HEK293 (cell line): Measurements from ENCODE around the gene MMP28.

Source experiments
- CTCF ChIA-PET: fragments of 350-600 bp; formaldehyde crosslinking; extraction: SDS; loops from one replicate; lab custom pipeline; 2021; ENCODE audit warnings: antibody characterized with exemption; lab: Yijun Ruan, JAX
- POLR2A ChIA-PET: fragments of 300-600 bp; formaldehyde crosslinking; extraction: SDS; loops from one replicate; lab custom pipeline; 2020; ENCODE audit warnings: antibody characterized with exemption, inconsistent platforms; lab: Yijun Ruan, JAX
- H3K27ac ChIP-seq: fragments of 200-500 bp; sonication (Bioruptor generic); 2 replicates; pipeline ENCODE4 v1.5.1; 2014; ENCODE audit warnings: low read depth, low read length, control low read depth, inconsistent platforms; ENCODE audit errors: extremely low read depth
- H3K36me3 ChIP-seq, 2 experiments: fragments of 200-500 bp in 1 of 2; sonication (Bioruptor generic) in 1 of 2; 1 replicate in 1 of 2; 2 replicates in 1 of 2; pipeline ENCODE4 v1.5.1; 2014 to 2017; ENCODE audit warnings: inconsistent platforms in 2 of 2, low read length in 2 of 2; ENCODE audit not compliant: control insufficient read depth in 2 of 2, insufficient read depth in 1 of 2
- H3K4me1 ChIP-seq: fragments of 200-500 bp; sonication (Bioruptor generic); 2 replicates; pipeline ENCODE4 v1.5.1; 2014; ENCODE audit warnings: mild to moderate bottlenecking, low read length, inconsistent platforms; ENCODE audit not compliant: control insufficient read depth, insufficient read depth
- H3K4me3 ChIP-seq: 2 replicates; pipeline ENCODE4 v1.5.1; 2011; ENCODE audit warnings: low read depth, mild to moderate bottlenecking, control low read depth, low read length, moderate library complexity
- H3K9me3 ChIP-seq: fragments of 200-500 bp; sonication (Bioruptor generic); 2 replicates; pipeline ENCODE4 v1.5.1; 2014; ENCODE audit warnings: low read depth, low read length, inconsistent platforms; ENCODE audit not compliant: control insufficient read depth, insufficient read depth
- HOXD13 ChIP-seq: sonication (generic); formaldehyde crosslinking; IDR thresholded peaks from 2 replicates; pipeline ENCODE4 v1.8.0; 2022; ENCODE audit warnings: missing genetic modification reagents, borderline replicate concordance
- IKZF3 ChIP-seq: fragments of 450-650 bp; IDR thresholded peaks from 2 replicates; pipeline ENCODE4 v1.5.0; 2018; ENCODE audit warnings: missing biosample characterization, mild to moderate bottlenecking, missing genetic modification characterization, moderate library complexity
- KLF10 ChIP-seq: fragments of 450-650 bp; IDR thresholded peaks from 2 replicates; pipeline ENCODE4 v1.5.1; 2018; ENCODE audit warnings: missing biosample characterization, mild to moderate bottlenecking, missing genetic modification characterization
- SALL2 ChIP-seq: fragments of 450-650 bp; formaldehyde crosslinking; IDR thresholded peaks from 2 replicates; pipeline ENCODE4 v1.5.0; 2017; ENCODE audit warnings: missing biosample characterization, mild to moderate bottlenecking, missing genetic modification characterization, borderline replicate concordance
- WT1 ChIP-seq: fragments of 450-650 bp; formaldehyde crosslinking; IDR thresholded peaks from 2 replicates; pipeline ENCODE4 v1.5.1; 2016; ENCODE audit warnings: missing biosample characterization, missing genetic modification characterization
- ZBTB20 ChIP-seq: fragments of 450-650 bp; formaldehyde crosslinking; IDR thresholded peaks from 2 replicates; pipeline ENCODE4 v1.5.1; 2016; ENCODE audit warnings: missing biosample characterization, missing genetic modification characterization
- ZBTB7A ChIP-seq: fragments of 450-650 bp; formaldehyde crosslinking; IDR thresholded peaks from 2 replicates; pipeline ENCODE4 v1.5.1; 2016; ENCODE audit warnings: low read depth, missing biosample characterization, missing genetic modification characterization
- ZNF138 ChIP-seq: fragments of 450-650 bp; formaldehyde crosslinking; IDR thresholded peaks from 2 replicates; pipeline ENCODE4 v1.5.1; 2016; ENCODE audit warnings: missing biosample characterization, missing genetic modification characterization, borderline replicate concordance
- ZNF157 ChIP-seq: fragments of 450-650 bp; formaldehyde crosslinking; IDR thresholded peaks from 2 replicates; pipeline ENCODE4 v1.5.1; 2016; ENCODE audit warnings: missing biosample characterization, missing genetic modification characterization
- ZNF350 ChIP-seq: fragments of 450-650 bp; formaldehyde crosslinking; IDR thresholded peaks from 2 replicates; pipeline ENCODE4 v1.5.0; 2017; ENCODE audit warnings: missing biosample characterization, mild to moderate bottlenecking, missing genetic modification characterization
- ZNF354C ChIP-seq: fragments of 450-650 bp; formaldehyde crosslinking; IDR thresholded peaks from 2 replicates; pipeline ENCODE4 v1.5.1; 2016; ENCODE audit warnings: missing biosample characterization, missing genetic modification characterization, low read depth, borderline replicate concordance
- ZNF560 ChIP-seq: fragments of 450-650 bp; formaldehyde crosslinking; IDR thresholded peaks from 2 replicates; pipeline ENCODE4 v1.5.1; 2017; ENCODE audit warnings: missing biosample characterization, missing genetic modification characterization, borderline replicate concordance
- ZNF623 ChIP-seq: fragments of 450-650 bp; formaldehyde crosslinking; IDR thresholded peaks from 2 replicates; pipeline ENCODE4 v1.5.1; 2016; ENCODE audit warnings: missing biosample characterization, missing genetic modification characterization
- ZNF629 ChIP-seq: fragments of 450-650 bp; formaldehyde crosslinking; IDR thresholded peaks from 2 replicates; pipeline ENCODE4 v1.5.1; 2017; ENCODE audit warnings: missing biosample characterization, missing genetic modification characterization
- ZNF677 ChIP-seq: fragments of 450-650 bp; IDR thresholded peaks from 2 replicates; pipeline ENCODE4 v1.5.0; 2018; ENCODE audit warnings: missing biosample characterization, mild to moderate bottlenecking, missing genetic modification characterization, moderate library complexity
- ZSCAN30 ChIP-seq: fragments of 450-650 bp; IDR thresholded peaks from 2 replicates; pipeline ENCODE4 v1.5.1; 2018; ENCODE audit warnings: missing biosample characterization, mild to moderate bottlenecking, missing genetic modification characterization, moderate library complexity
- TF ChIP-seq, protein P1 (sequence below): fragments of 450-650 bp; formaldehyde crosslinking; IDR thresholded peaks from 2 replicates; pipeline ENCODE4 v1.5.1; 2016; ENCODE audit warnings: missing biosample characterization, missing genetic modification characterization
- TF ChIP-seq, protein P2 (sequence below): fragments of 450-650 bp; formaldehyde crosslinking; IDR thresholded peaks from 2 replicates; pipeline ENCODE4 v1.5.1; 2016; ENCODE audit warnings: missing biosample characterization, missing genetic modification characterization
- TF ChIP-seq, protein P3 (sequence below): fragments of 450-650 bp; formaldehyde crosslinking; IDR thresholded peaks from 2 replicates; pipeline ENCODE4 v1.5.1; 2016; ENCODE audit warnings: missing biosample characterization, missing genetic modification characterization
- TF ChIP-seq, protein P4 (sequence below): fragments of 450-650 bp; formaldehyde crosslinking; IDR thresholded peaks from 2 replicates; pipeline ENCODE4 v1.5.1; 2016; ENCODE audit warnings: missing biosample characterization, missing genetic modification characterization
- TF ChIP-seq, protein P5 (sequence below): fragments of 450-650 bp; formaldehyde crosslinking; IDR thresholded peaks from 2 replicates; pipeline ENCODE4 v1.5.1; 2016; ENCODE audit warnings: missing biosample characterization, missing genetic modification characterization
- TF ChIP-seq, protein P6 (sequence below): fragments of 450-650 bp; formaldehyde crosslinking; IDR thresholded peaks from 2 replicates; pipeline ENCODE4; 2016; ENCODE audit warnings: missing biosample characterization, missing genetic modification characterization

MMP28 gene

DNA sequence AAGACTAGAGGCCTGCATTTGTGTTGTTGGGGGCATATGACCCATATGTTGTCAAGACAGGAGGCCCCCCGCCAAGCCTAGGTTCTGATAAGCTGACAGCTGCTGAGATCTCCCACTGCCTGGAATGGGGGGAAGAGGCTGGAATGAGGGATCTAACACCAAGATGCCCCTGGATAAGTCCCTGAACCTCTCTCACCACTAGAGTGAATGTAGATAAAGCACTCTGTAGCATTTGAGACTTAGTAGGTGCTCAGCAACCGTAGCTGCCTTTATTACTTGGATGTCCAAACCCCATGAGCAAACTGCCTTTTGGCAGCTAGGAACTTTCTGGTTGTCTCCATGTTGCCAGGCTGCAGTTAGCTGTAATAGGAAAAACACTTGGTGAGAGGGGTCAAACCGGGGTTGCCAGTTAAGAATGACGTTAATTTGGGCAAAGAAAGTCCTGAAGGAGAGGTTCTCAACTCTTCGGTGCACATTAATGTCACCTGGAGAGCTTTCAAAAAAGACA, 68.4 kb downstream of the MMP28 start (continued):
- no peak for TF ChIP-seq ZNF629
- TF ChIP-seq, protein P1, sequence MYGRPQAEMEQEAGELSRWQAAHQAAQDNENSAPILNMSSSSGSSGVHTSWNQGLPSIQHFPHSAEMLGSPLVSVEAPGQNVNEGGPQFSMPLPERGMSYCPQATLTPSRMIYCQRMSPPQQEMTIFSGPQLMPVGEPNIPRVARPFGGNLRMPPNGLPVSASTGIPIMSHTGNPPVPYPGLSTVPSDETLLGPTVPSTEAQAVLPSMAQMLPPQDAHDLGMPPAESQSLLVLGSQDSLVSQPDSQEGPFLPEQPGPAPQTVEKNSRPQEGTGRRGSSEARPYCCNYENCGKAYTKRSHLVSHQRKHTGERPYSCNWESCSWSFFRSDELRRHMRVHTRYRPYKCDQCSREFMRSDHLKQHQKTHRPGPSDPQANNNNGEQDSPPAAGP (tag by site-specific recombination), result no peak
- TF ChIP-seq ZNF677 (tag by site-specific recombination), result no peak
- no peak for TF ChIP-seq ZNF560
- TF ChIP-seq HOXD13 (CRISPR knock-in tag), result no peak

DNA sequence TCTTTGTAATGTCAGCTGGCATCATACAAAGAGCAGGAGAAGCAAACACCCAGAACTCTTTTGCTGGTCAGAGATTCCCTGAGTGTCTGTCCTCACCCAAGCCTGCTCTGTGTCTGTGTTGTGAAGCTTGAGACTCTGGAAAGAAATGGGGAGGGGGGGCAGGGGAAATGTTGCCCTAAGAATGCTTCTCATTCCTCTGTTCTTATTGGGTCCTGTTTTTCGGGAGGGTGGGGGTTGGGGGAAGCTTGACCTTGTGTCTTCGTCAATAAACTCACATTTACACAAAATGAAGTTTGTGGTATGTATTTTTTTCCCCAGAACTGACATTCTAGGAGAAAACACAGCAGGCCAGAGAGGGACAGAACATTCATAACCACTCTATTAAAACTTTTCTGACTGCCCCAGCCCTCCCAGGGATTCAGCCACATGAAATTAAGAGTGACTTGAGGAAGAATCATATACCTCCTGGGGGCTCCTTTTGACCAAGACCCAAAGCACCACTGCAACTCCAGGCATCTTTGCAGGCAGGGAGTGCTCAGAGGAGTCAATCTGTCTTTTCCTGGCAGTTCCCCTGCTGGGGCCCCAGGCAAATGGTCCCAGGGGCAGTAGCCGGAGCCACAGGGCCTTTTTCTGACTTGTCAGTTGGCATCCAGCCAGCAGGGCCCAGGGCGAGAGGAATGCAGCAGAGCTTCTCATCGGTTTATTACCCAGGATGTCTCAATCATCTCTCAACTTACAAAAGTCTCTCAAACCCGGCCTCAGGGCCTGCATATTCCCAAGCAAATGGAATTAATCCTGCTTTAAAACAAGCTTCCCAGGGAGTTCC, 69.1 kb downstream of the MMP28 start:
- H3K9me3 ChIP-seq, result no peaks in the 10 kb centered on the region
- CTCF ChIA-PET, result interaction anchor here (0.6 to 5.3 kb wide), 7 partner anchors 18 to 172 kb away, joined by 3 to 44 read pairs (median 6); no protein-coding TSS in a partner anchor
- peaks cover 26 to 41% of the 10 kb centered on the region in 2 experiments for H3K36me3 ChIP-seq
- H3K4me1 ChIP-seq, result peaks cover 29% of the 10 kb centered on the region
- peak overlapping the region; percentile 56 for H3K27ac ChIP-seq
- H3K4me3 ChIP-seq, result no peak overlapping the region
- POLR2A ChIA-PET, result interaction anchor here (0.7 to 1.4 kb wide), 3 partner anchors 13 to 83 kb away, joined by 3 to 4 read pairs (median 4); partner anchors contain the start of gene TAF15
- TF ChIP-seq ZNF138 (tag by site-specific recombination) (no peak), IKZF3 (tag by site-specific recombination) (peak; percentile 86), SALL2 (tag by site-specific recombination) (no peak), ZSCAN30 (tag by site-specific recombination) (peak; percentile 82), ZNF354C (tag by site-specific recombination) (no peak), ZNF677 (tag by site-specific recombination) (no peak), HOXD13 (CRISPR knock-in tag) (no peak), ZBTB7A (tag by site-specific recombination) (no peak), ZNF623 (peak; percentile 66), ZBTB20 (peak; percentile 72), KLF10 (tag by site-specific recombination) (peak; percentile 63; the same call in 1 of the 2 replicates), WT1 (tag by site-specific recombination) (no peak), ZNF157 (no peak), ZNF350 (tag by site-specific recombination) (no peak; the same call in 1 of the 2 replicates)
- TF ChIP-seq, protein P2, sequence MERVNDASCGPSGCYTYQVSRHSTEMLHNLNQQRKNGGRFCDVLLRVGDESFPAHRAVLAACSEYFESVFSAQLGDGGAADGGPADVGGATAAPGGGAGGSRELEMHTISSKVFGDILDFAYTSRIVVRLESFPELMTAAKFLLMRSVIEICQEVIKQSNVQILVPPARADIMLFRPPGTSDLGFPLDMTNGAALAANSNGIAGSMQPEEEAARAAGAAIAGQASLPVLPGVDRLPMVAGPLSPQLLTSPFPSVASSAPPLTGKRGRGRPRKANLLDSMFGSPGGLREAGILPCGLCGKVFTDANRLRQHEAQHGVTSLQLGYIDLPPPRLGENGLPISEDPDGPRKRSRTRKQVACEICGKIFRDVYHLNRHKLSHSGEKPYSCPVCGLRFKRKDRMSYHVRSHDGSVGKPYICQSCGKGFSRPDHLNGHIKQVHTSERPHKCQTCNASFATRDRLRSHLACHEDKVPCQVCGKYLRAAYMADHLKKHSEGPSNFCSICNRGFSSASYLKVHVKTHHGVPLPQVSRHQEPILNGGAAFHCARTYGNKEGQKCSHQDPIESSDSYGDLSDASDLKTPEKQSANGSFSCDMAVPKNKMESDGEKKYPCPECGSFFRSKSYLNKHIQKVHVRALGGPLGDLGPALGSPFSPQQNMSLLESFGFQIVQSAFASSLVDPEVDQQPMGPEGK, result peak; percentile 73
- TF ChIP-seq, protein P3, sequence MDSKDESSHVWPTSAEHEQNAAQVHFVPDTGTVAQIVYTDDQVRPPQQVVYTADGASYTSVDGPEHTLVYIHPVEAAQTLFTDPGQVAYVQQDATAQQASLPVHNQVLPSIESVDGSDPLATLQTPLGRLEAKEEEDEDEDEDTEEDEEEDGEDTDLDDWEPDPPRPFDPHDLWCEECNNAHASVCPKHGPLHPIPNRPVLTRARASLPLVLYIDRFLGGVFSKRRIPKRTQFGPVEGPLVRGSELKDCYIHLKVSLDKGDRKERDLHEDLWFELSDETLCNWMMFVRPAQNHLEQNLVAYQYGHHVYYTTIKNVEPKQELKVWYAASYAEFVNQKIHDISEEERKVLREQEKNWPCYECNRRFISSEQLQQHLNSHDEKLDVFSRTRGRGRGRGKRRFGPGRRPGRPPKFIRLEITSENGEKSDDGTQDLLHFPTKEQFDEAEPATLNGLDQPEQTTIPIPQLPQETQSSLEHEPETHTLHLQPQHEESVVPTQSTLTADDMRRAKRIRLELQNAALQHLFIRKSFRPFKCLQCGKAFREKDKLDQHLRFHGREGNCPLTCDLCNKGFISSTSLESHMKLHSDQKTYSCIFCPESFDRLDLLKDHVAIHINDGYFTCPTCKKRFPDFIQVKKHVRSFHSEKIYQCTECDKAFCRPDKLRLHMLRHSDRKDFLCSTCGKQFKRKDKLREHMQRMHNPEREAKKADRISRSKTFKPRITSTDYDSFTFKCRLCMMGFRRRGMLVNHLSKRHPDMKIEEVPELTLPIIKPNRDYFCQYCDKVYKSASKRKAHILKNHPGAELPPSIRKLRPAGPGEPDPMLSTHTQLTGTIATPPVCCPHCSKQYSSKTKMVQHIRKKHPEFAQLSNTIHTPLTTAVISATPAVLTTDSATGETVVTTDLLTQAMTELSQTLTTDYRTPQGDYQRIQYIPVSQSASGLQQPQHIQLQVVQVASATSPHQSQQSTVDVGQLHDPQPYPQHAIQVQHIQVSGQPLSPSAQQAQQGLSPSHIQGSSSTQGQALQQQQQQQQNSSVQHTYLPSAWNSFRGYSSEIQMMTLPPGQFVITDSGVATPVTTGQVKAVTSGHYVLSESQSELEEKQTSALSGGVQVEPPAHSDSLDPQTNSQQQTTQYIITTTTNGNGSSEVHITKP (tag by site-specific recombination), result no peak; the same call in 1 of the 2 replicates
- TF ChIP-seq, protein P4, sequence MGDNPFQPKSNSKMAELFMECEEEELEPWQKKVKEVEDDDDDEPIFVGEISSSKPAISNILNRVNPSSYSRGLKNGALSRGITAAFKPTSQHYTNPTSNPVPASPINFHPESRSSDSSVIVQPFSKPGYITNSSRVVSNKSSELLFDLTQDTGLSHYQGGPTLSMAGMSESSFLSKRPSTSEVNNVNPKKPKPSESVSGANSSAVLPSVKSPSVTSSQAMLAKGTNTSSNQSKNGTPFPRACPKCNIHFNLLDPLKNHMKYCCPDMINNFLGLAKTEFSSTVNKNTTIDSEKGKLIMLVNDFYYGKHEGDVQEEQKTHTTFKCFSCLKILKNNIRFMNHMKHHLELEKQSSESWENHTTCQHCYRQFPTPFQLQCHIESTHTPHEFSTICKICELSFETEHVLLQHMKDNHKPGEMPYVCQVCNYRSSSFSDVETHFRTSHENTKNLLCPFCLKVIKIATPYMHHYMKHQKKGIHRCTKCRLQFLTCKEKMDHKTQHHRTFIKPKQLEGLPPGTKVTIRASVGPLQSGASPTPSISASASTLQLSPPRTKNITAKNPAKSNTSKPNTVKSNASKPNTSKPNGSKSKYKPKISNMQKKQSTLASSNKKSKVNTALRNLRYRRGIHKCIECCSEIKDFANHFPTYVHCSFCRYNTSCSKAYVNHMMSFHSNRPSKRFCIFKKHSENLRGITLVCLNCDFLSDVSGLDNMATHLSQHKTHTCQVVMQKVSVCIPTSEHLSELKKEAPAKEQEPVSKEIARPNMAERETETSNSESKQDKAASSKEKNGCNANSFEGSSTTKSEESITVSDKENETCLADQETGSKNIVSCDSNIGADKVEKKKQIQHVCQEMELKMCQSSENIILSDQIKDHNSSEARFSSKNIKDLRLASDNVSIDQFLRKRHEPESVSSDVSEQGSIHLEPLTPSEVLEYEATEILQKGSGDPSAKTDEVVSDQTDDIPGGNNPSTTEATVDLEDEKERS (tag by site-specific recombination), result no peak
- TF ChIP-seq, protein P5, sequence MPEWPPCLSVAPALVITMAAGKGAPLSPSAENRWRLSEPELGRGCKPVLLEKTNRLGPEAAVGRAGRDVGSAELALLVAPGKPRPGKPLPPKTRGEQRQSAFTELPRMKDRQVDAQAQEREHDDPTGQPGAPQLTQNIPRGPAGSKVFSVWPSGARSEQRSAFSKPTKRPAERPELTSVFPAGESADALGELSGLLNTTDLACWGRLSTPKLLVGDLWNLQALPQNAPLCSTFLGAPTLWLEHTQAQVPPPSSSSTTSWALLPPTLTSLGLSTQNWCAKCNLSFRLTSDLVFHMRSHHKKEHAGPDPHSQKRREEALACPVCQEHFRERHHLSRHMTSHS (tag by site-specific recombination), result no peak
- TF ChIP-seq, protein P6, sequence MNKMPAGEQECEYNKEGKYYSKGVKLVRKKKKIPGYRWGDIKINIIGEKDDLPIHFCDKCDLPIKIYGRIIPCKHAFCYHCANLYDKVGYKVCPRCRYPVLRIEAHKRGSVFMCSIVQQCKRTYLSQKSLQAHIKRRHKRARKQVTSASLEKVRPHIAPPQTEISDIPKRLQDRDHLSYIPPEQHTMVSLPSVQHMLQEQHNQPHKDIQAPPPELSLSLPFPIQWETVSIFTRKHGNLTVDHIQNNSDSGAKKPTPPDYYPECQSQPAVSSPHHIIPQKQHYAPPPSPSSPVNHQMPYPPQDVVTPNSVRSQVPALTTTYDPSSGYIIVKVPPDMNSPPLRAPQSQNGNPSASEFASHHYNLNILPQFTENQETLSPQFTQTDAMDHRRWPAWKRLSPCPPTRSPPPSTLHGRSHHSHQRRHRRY (tag by site-specific recombination), result no peak
